Nephron progenitor cell (in vitro differentiated cells): ENCODE data around the gene DCAF12.

ENCODE experiments used
- DNase-seq: peaks from one replicate; pipeline ENCODE4 v3.0.0; 2021
- H3K27ac Mint-ChIP-seq: 2 replicates; pipeline ENCODE4 v1.8.0; 2021; ENCODE audit warnings: mild to moderate bottlenecking, moderate library complexity, mixed read lengths
- H3K27me3 Mint-ChIP-seq: 2 replicates; pipeline ENCODE4 v1.8.0; 2021; ENCODE audit warnings: mild to moderate bottlenecking, low read depth, mixed read lengths; ENCODE audit not compliant: poor library complexity
- H3K36me3 Mint-ChIP-seq: 2 replicates; pipeline ENCODE4 v1.8.0; 2021; ENCODE audit warnings: low read depth, mixed read lengths
- H3K4me1 Mint-ChIP-seq: 2 replicates; pipeline ENCODE4 v1.8.0; 2021; ENCODE audit warnings: mixed read lengths
- H3K4me3 Mint-ChIP-seq: 2 replicates; pipeline ENCODE4 v1.8.0; 2021; ENCODE audit warnings: mild to moderate bottlenecking, moderate library complexity, mixed read lengths
- H3K9me3 Mint-ChIP-seq: 2 replicates; pipeline ENCODE4 v1.8.0; 2021; ENCODE audit warnings: mild to moderate bottlenecking, moderate library complexity, mixed read lengths
- TF ChIP-seq, protein P1 (sequence below): fragments of 200-600 bp; sonication (generic); IDR thresholded peaks from 2 replicates; pipeline ENCODE4 v1.5.0; 2021; ENCODE audit warnings: antibody characterized with exemption

The DCAF12 gene

DNA sequence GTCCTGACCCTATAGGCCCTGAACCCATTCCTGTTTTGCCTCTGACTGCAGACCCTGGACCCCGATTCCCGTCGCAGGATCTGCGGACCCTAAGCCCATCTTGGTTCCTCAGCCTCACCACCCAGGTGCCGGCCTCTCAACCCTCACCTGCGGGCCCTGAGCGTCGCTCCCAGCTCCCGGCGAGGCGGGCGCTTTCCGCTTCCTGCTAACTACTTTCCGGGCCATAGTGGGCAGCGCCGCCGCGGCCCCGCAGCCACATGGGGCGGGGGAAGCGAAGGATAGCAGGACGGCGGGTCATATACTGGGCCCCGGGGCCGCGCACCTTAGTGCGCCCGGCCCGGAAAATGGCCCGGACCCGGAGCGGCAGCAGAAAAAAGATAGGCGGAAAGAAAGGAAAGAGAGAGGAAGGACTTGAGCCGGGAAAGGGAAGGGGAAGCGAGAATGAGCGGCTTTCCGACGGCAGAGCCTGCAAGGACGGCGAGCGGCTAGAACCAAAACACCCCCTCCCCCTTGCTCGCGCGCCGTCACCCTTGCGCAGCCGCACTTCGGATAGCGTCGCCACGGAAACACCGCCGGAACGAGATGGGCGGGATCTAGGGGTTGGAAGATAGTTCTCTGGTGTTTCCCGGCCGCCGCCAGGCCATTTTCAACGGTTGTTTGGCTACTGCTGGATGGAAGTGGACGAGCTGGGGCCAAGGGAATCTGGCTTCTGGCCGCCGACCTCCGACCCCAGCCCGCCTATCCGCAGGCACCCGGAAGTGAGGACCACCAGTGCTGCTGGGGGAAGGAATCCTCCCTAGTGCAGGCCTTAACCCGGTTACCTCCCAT is at the start of gene DCAF12:
Gene DCAF12, minus strand, starts transcription at position 492 of the 828 bp plus-strand sequence. Its CDS starts 267 bp downstream, at position 225.
- TF ChIP-seq, protein P1, sequence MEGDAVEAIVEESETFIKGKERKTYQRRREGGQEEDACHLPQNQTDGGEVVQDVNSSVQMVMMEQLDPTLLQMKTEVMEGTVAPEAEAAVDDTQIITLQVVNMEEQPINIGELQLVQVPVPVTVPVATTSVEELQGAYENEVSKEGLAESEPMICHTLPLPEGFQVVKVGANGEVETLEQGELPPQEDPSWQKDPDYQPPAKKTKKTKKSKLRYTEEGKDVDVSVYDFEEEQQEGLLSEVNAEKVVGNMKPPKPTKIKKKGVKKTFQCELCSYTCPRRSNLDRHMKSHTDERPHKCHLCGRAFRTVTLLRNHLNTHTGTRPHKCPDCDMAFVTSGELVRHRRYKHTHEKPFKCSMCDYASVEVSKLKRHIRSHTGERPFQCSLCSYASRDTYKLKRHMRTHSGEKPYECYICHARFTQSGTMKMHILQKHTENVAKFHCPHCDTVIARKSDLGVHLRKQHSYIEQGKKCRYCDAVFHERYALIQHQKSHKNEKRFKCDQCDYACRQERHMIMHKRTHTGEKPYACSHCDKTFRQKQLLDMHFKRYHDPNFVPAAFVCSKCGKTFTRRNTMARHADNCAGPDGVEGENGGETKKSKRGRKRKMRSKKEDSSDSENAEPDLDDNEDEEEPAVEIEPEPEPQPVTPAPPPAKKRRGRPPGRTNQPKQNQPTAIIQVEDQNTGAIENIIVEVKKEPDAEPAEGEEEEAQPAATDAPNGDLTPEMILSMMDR: no peak
- H3K36me3 Mint-ChIP-seq: peaks cover 28% of the 10 kb centered on the region
- peaks cover 57% of the 10 kb centered on the region for H3K4me1 Mint-ChIP-seq
- DNase-seq: peak; percentile 91
- no peaks in the 10 kb centered on the region for H3K9me3 Mint-ChIP-seq
- H3K4me3 Mint-ChIP-seq: peak within 1 kb of the TSS; percentile 91
- H3K27me3 Mint-ChIP-seq: peaks cover 7% of the 10 kb centered on the region
- peak within 1 kb of the TSS; percentile 99 for H3K27ac Mint-ChIP-seq

DNA sequence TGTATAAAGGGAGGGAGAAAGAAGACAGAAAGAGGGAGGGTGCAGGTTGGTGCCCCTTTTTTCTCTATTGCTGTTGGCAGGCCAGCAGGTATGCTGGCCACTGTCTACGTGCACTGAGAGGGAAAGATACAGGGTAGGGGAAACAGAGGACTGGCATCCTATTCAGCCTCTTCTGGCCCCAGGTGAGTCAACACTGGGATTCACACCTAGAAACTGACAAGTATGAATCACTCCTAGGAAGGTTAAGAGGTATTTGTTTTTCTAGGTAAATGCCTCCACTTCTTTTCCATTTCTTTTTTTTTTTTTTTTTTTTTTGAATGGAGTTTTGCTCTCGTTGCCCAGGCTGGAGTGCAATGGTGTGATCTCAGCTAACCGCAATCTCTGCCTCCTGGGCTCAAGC is 49.6 kb upstream of the DCAF12 start:
- Mint-ChIP-seq H3K27me3 (peaks cover 4% of the 10 kb centered on the region), H3K36me3 (no peaks in the 10 kb centered on the region), H3K9me3 (no peaks in the 10 kb centered on the region), H3K4me1 (peaks cover 20% of the 10 kb centered on the region), H3K27ac (no peak overlapping the region), H3K4me3 (no peak overlapping the region)
- DNase-seq: no peak
- TF ChIP-seq, protein P1: no peak

DNA sequence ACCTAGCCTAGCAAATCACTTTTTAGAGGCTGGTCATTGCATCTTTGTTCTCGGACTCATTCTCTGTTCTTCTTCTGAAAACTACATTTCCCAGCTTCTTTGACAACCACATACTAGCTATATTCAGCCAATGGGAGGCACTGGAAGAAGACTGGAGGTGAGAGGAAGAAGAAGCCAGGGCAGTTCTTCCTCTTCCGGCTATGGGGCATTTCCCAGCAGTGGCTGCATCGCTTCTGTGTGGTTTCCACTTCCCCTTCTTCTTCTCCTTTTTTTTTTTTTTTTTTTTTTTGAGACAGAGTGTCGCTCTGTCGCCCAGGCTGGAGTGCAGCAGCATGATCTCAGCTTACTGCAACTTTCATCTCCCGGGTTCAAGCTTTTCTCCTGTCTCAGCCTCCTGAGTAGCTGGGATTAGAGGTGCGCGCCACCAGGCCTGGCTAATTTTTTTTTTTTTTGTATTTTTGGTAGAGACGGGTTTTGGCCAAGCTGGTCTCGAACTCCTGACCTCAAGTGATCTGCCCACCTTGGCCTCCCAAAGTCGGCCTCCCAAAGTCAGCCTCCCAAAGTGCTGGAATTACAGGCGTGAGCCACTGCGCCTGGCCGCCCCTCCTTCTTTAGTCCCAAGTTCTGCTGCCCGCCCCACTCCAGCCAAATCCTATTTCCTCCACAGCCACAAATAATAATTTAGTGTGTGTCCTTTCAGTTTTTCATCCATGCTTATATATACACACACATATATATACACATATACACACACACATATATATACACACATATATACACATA is 45.4 kb upstream of the DCAF12 start:
- Mint-ChIP-seq H3K27me3 (peaks cover 4% of the 10 kb centered on the region), H3K27ac (no peak overlapping the region), H3K4me1 (no peaks in the 10 kb centered on the region), H3K4me3 (no peak overlapping the region), H3K9me3 (no peaks in the 10 kb centered on the region), H3K36me3 (no peaks in the 10 kb centered on the region)
- TF ChIP-seq, protein P1: no peak
- no peak for DNase-seq

DNA sequence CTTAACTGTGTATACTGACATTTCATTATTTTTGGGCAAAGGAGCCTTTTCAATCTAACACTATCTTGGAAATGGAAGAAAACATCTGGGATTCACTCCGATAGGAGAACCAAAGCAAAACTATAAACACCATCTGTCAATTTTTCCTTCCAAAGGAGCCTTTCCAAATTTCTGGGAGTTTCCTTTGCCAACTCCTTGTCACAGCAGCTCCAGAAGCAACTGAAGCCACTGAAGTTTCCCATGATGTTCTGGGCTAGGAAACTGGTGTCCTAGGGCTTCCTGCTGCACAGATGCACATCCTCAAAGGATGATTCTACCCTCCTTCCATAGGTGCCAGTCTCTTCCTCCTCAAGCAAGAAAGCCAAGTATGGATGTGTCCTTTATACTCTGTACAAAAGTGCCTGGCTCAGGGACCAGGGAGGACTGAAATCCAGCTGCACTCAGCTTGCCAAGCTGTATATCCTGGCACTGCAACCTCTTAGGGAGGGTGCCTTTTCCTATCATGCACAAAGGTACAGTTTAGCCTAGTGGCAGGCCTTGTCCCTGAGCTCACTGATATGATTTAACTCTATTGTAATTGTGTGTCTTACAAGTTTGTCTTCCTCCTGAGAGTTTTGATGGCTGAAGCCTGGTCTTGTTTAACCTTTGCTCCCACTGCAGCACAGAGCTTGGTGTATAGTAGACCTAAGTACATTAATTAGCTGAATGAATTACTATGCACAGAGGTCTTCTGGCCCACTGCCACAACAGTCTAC is 43.9 kb upstream of the DCAF12 start:
- no peak for DNase-seq
- H3K4me1 Mint-ChIP-seq: no peaks in the 10 kb centered on the region
- TF ChIP-seq, protein P1: no peak
- no peak overlapping the region for H3K4me3 Mint-ChIP-seq
- peak overlapping the region; percentile 47 for H3K27ac Mint-ChIP-seq
- no peaks in the 10 kb centered on the region for H3K36me3 Mint-ChIP-seq
- no peaks in the 10 kb centered on the region for H3K9me3 Mint-ChIP-seq
- peaks cover 4% of the 10 kb centered on the region for H3K27me3 Mint-ChIP-seq

DNA sequence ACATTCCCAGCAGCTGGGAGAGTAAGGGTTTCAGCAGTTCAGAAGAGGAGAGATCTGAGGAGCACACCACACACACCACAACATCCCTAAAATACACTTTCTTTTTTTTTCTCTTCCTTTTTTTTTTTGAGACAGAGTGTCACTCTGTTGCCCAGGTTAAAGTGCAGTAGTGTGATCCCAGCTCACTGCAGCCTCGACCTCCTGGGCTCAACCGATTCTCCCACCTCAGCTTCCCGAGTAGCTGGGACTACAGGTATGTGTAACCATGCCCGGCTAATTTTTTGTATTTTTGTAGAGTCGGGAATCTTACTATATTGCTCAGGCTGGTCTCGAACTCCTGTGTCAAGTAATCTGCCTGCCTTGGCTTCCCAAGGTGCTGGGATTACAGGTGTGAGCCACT is 42.6 kb upstream of the DCAF12 start:
- H3K27me3 Mint-ChIP-seq: peaks cover 7% of the 10 kb centered on the region
- H3K4me1 Mint-ChIP-seq: no peaks in the 10 kb centered on the region
- DNase-seq: no peak
- no peak overlapping the region for H3K27ac Mint-ChIP-seq
- TF ChIP-seq, protein P1: no peak
- no peaks in the 10 kb centered on the region for H3K9me3 Mint-ChIP-seq
- H3K36me3 Mint-ChIP-seq: no peaks in the 10 kb centered on the region
- H3K4me3 Mint-ChIP-seq: no peak overlapping the region
